Measurements from ENCODE around the gene TOMM7.
"Not testable (repeated sequence)": the region's sequence is repeated elsewhere in the genome, so short reads cannot be mapped to it uniquely, and the experiment has no call there.

The TOMM7 gene

GRCh38 chr7:22821702-22822485, 755 bp downstream of the TOMM7 start:
- no peak for DNase-seq (ENCODE audit: low spot score)

GRCh38 chr7:22819476-22819875, 3.2 kb downstream of the TOMM7 start:
- no peak for DNase-seq (ENCODE audit: low spot score)

- no peak for DNase-seq (ENCODE audit: low spot score)
Measured at GRCh38 chr7:22814261-22815208, 8.1 kb downstream of the TOMM7 start.

- no peak for DNase-seq (ENCODE audit: low spot score)
Measured at GRCh38 chr7:22812353-22812752, 10.3 kb downstream of the TOMM7 start.

GRCh38 chr7:22811746-22812280, 10.8 kb downstream of the TOMM7 start:
- DNase-seq (ENCODE audit: low spot score) = no peak

GRCh38 chr7:22810843-22811242, 11.8 kb downstream of the TOMM7 start:
- DNase-seq (ENCODE audit: low spot score) = no peak

GRCh38 chr7:22809902-22810642, 12.6 kb downstream of the TOMM7 start:
- no peak for DNase-seq (ENCODE audit: low spot score)

- no peak for DNase-seq (ENCODE audit: low spot score)
Measured at GRCh38 chr7:22808140-22808539, 14.5 kb downstream of the TOMM7 start.

GRCh38 chr7:22806752-22807151, 15.9 kb downstream of the TOMM7 start:
- DNase-seq (ENCODE audit: low spot score) = no peak

GRCh38 chr7:22805227-22805626, 17.4 kb downstream of the TOMM7 start:
- DNase-seq (ENCODE audit: low spot score) = no peak

- DNase-seq (ENCODE audit: low spot score) = not testable (repeated sequence)
Measured at GRCh38 chr7:22802831-22803230, 19.8 kb downstream of the TOMM7 start.

- DNase-seq (ENCODE audit: low spot score) = no peak
Measured at GRCh38 chr7:22802426-22802825, 20.2 kb downstream of the TOMM7 start.

GRCh38 chr7:22801912-22802311, 20.7 kb downstream of the TOMM7 start:
- no peak for DNase-seq (ENCODE audit: low spot score)

GRCh38 chr7:22799633-22800032, 23.0 kb downstream of the TOMM7 start:
- DNase-seq (ENCODE audit: low spot score) = no peak

- DNase-seq (ENCODE audit: low spot score) = no peak
Measured at GRCh38 chr7:22793593-22794462, 28.8 kb downstream of the TOMM7 start.

GRCh38 chr7:22791204-22792158, 31.2 kb downstream of the TOMM7 start:
- DNase-seq (ENCODE audit: low spot score) = no peak

- not testable (repeated sequence) for DNase-seq (ENCODE audit: low spot score)
Measured at GRCh38 chr7:22790640-22791039, 32.0 kb downstream of the TOMM7 start.

- no peak for DNase-seq (ENCODE audit: low spot score)
Measured at GRCh38 chr7:22787951-22788350, 34.7 kb downstream of the TOMM7 start.

GRCh38 chr7:22786290-22786932, 36.2 kb downstream of the TOMM7 start:
- no peak for DNase-seq (ENCODE audit: low spot score)

Measured in ecto neural progenitor cell (in vitro differentiated cells).